ENCODE data around the gene UBE4B. TPM values are rescaled to one million over a fixed set of nuclear protein-coding genes. Genes with fewer than 3 reads are reported as not detected.

Gene UBE4B
- total and polyA plus RNA-seq, 2 donors (not counting 1 experiment from before 2014, with no cell fraction given): 21.7 to 57.5 TPM

DNA sequence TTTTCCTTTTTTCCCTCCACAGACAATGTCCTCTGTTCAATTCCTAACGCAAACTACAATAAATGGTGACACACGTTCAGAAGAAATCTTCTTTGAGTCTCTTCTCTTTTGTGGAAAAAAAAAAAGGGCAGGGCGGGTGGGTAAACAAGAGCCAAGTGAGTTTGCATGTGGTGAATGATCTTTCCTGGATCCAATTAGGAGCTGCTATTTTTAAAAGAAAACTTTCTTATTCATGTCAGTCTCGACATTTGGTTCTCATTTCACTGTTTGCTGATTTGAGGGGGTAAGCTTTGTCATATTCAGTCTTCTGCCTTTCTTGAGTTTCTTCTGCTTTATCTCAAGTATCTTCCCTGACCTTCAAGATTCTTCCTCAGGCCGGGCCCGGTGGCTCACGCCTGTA is 148.4 kb downstream of the UBE4B start:
- Histone ChIP-seq H4K20me1 (ENCODE audit: control insufficient read depth, insufficient read depth, low read length, poor library complexity, severe bottlenecking) (no peaks in the 10 kb centered on the region), H3K79me2 (ENCODE audit: control insufficient read depth, insufficient read depth, low read length) (no peaks in the 10 kb centered on the region), H3K9me3 (ENCODE audit: control extremely low read depth in 1 of 3, control insufficient read depth in 2 of 3, insufficient read depth in 1 of 3, low read length in 2 of 3) (no peaks in the 10 kb centered on the region), H3K4me3 (ENCODE audit: control extremely low read depth in 1 of 5, extremely low read depth in 1 of 5, insufficient read depth in 1 of 5, low read depth in 2 of 5, low read length in 4 of 5) (no peak overlapping the region), H3K9ac (ENCODE audit: low read length) (no peak overlapping the region), H3K27ac (ENCODE audit: low read length in 2 of 2) (no peak overlapping the region), H3K36me3 (replicated peaks in 1 of 2; ENCODE audit: control extremely low read depth in 1 of 2, control insufficient read depth in 1 of 2, extremely low read depth in 1 of 2, insufficient read depth in 2 of 2, low read length in 1 of 2) (peaks cover 0 to 15% of the 10 kb centered on the region in 2 experiments), H3K4me2 (replicated peaks; ENCODE audit: low read depth, low read length, poor library complexity, severe bottlenecking) (no peak overlapping the region), H2AFZ (ENCODE audit: insufficient read depth, low read depth, low read length, poor library complexity, severe bottlenecking) (no peak overlapping the region), H3K27me3 (replicated peaks in 1 of 4; ENCODE audit: control extremely low read depth in 1 of 4, control insufficient read depth in 3 of 4, insufficient read depth in 4 of 4, low read length in 3 of 4) (no peaks in the 10 kb centered on the region), H3K4me1 (ENCODE audit: control insufficient read depth in 2 of 2, insufficient read depth in 2 of 2, low read length in 2 of 2) (no peaks in the 10 kb centered on the region)
- Mint-ChIP-seq H3K4me3 (no peak overlapping the region), H3K9me3 (ENCODE audit: insufficient read depth) (no peaks in the 10 kb centered on the region), H3K27me3 (no peaks in the 10 kb centered on the region), H3K4me1 (no peaks in the 10 kb centered on the region), H3K27ac (no peak overlapping the region)
- DNase-seq (no peak), ATAC-seq (ENCODE audit: low read depth) (no peak)
- TF ChIP-seq EZH2 (IDR thresholded peaks at IDR 0.05; ENCODE audit: borderline replicate concordance, insufficient read depth, low read depth, low read length, poor library complexity, severe bottlenecking): no peak
- TF ChIP-seq, protein P1, sequence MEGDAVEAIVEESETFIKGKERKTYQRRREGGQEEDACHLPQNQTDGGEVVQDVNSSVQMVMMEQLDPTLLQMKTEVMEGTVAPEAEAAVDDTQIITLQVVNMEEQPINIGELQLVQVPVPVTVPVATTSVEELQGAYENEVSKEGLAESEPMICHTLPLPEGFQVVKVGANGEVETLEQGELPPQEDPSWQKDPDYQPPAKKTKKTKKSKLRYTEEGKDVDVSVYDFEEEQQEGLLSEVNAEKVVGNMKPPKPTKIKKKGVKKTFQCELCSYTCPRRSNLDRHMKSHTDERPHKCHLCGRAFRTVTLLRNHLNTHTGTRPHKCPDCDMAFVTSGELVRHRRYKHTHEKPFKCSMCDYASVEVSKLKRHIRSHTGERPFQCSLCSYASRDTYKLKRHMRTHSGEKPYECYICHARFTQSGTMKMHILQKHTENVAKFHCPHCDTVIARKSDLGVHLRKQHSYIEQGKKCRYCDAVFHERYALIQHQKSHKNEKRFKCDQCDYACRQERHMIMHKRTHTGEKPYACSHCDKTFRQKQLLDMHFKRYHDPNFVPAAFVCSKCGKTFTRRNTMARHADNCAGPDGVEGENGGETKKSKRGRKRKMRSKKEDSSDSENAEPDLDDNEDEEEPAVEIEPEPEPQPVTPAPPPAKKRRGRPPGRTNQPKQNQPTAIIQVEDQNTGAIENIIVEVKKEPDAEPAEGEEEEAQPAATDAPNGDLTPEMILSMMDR (IDR thresholded peaks at IDR 0.05): no peak
- no CpG with 5 or more reads among the region's 7 CpGs for WGBS (ENCODE audit: insufficient coverage)
- ChIA-PET CTCF (no interaction called here), POLR2A (no interaction called here)
- intact Hi-C loops (cut with micrococcal nuclease): no loop called here

DNA sequence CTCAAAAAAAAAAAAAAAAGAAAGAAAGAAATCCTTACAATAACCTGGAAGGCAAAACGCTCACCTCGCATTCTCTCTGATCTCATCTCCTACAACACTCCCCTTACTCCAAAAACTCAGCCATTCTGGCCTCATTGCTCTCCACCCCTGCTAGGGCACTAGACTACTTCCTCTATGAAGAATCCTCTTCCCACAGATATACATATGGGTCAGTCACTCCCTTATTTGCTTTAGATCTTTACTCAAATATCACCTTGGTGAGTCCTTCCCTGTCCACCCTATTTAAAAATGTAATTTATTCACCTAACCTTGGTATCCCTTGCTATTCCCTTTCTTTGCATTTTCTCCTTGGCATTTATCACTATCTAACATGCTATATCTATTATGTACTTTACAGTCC is 153.0 kb downstream of the UBE4B start:
- DNase-seq (no peak), ATAC-seq (ENCODE audit: low read depth) (no peak)
- peaks cover 0 to 4% of the 10 kb centered on the region in 2 experiments for H3K36me3 ChIP-seq (replicated peaks in 1 of 2; ENCODE audit: control extremely low read depth in 1 of 2, control insufficient read depth in 1 of 2, extremely low read depth in 1 of 2, insufficient read depth in 2 of 2, low read length in 1 of 2)
- peaks cover 0 to 6% of the 10 kb centered on the region in 2 donors for H3K4me1 ChIP-seq (ENCODE audit: control insufficient read depth in 2 of 2, insufficient read depth in 2 of 2, low read length in 2 of 2)
- H3K79me2 ChIP-seq (ENCODE audit: control insufficient read depth, insufficient read depth, low read length): no peaks in the 10 kb centered on the region
- intact Hi-C loops (cut with micrococcal nuclease): no loop called here
- H3K9me3 ChIP-seq (ENCODE audit: control extremely low read depth in 1 of 3, control insufficient read depth in 2 of 3, insufficient read depth in 1 of 3, low read length in 2 of 3): peaks cover 0 to 4% (median 0%) of the 10 kb centered on the region in 3 donors
- TF ChIP-seq, protein P1 (IDR thresholded peaks at IDR 0.05): no peak
- TF ChIP-seq EZH2 (IDR thresholded peaks at IDR 0.05; ENCODE audit: borderline replicate concordance, insufficient read depth, low read depth, low read length, poor library complexity, severe bottlenecking): no peak
- ChIA-PET CTCF (no interaction called here), POLR2A (no interaction called here)
- H3K27me3 ChIP-seq (replicated peaks in 1 of 4; ENCODE audit: control extremely low read depth in 1 of 4, control insufficient read depth in 3 of 4, insufficient read depth in 4 of 4, low read length in 3 of 4): no peaks in the 10 kb centered on the region
- H3K4me3 Mint-ChIP-seq: no peak overlapping the region
- H3K4me1 Mint-ChIP-seq: peaks cover 5% of the 10 kb centered on the region
- no peak overlapping the region for H3K27ac Mint-ChIP-seq
- H3K27me3 Mint-ChIP-seq: no peaks in the 10 kb centered on the region
- no peak overlapping the region for H3K9ac ChIP-seq (ENCODE audit: low read length)
- no peak overlapping the region for H3K4me2 ChIP-seq (replicated peaks; ENCODE audit: low read depth, low read length, poor library complexity, severe bottlenecking)
- H3K9me3 Mint-ChIP-seq (ENCODE audit: insufficient read depth): no peaks in the 10 kb centered on the region
- H4K20me1 ChIP-seq (ENCODE audit: control insufficient read depth, insufficient read depth, low read length, poor library complexity, severe bottlenecking): no peaks in the 10 kb centered on the region
- H2AFZ ChIP-seq (ENCODE audit: insufficient read depth, low read depth, low read length, poor library complexity, severe bottlenecking): no peak overlapping the region
- H3K27ac ChIP-seq (ENCODE audit: low read length in 2 of 2): no peak overlapping the region
- H3K4me3 ChIP-seq (ENCODE audit: control extremely low read depth in 1 of 5, extremely low read depth in 1 of 5, insufficient read depth in 1 of 5, low read depth in 2 of 5, low read length in 4 of 5): no peak overlapping the region
- 100% methylated on average over 2 of the region's 2 CpGs for WGBS (ENCODE audit: insufficient coverage)

All from B cell (primary cell).